COLO829 (cell line): Measurements from ENCODE around the gene PHACTR3.

Source experiments
- DNase-seq: peaks from one replicate; pipeline ENCODE4 v3.0.0; 2012; ENCODE audit warnings: low spot score

The PHACTR3 gene

DNA sequence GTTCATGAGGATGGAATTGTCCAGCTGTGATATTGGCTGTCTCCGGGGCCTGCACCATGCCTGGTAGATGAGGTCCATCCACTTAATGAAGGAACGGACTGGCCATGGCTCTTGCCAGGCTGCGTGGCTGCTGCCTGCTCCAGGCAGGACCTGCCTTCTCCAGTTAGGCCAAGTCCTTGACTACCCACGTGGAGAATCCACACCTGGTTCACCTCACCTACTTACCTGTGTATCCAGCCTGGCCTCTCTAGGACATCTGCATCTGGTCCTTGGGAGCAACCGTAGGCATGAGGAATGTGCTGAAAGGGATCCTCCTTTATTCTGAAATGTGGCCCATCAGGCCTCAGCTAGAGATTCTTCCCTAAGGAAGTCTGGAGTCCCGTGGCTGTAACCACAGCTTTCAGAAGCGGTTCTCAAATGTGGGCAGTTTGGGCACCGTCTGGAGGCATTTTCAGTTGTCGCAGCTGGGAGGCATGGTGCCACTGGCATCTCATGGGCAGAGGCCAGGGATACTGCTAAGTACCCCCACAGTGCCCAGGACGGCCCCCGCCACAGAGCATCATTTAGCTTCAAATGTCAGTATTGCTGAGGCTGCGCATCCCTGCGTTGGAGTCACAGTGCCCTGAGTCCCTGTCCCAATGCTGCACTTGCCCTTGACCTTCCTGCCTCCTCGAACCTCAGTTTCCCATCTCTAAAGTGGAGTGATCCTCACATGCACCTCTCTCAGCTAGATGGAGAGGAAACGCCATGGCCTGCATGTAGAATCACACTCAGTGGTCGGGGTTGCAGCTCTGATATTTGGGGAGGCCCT lies 67.5 kb downstream of the PHACTR3 start:
- DNase-seq, result no peak

GRCh38 chr20:59672576-59672975 lies 68.2 kb downstream of the PHACTR3 start:
- no peak for DNase-seq

- DNase-seq, result no peak
Measured at GRCh38 chr20:59673288-59673997, 69.1 kb downstream of the PHACTR3 start.

GRCh38 chr20:59673998-59674445 lies 69.7 kb downstream of the PHACTR3 start:
- DNase-seq, result no peak

DNA sequence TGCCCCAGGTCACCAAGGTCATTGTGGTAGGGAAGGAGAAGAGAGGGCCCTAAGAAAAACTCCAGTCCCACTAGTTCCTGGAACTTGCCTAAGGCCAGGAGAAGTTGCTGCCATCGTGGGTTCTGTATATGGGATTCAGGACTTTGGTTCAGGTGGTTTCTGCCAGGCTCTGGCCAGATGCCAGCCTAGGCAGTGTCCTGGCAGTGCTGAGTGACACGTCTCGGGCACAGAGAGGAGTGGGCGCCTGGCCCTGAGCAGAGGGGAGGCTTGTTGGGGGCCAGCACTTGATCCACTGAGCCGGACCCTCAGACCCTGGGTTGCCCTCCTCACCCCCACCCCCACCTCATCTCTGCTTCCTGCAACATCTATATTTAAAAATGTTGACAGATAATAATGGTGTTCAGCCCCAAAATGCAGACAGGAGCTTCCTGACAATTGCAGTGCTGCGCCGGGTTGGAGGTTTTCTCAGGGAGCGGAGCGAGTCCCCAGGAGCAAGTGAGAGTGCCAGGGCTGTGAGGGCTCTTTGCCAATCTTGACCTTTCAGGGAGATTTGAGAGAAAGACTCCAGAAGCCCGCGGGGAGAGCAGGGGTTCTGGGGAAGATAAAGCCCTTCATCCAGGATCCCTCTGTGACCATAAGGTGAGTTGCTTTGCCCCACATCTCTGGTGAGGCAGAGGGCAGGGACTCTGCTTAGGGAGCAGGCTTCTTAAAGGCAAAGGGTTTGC lies 71.9 kb downstream of the PHACTR3 start:
- no peak for DNase-seq

GRCh38 chr20:59676851-59677182 lies 72.5 kb downstream of the PHACTR3 start:
- no peak for DNase-seq

- DNase-seq, result no peak
Measured at GRCh38 chr20:59677586-59677985, 73.2 kb downstream of the PHACTR3 start.

- no peak for DNase-seq
Measured at GRCh38 chr20:59678288-59678687, 73.9 kb downstream of the PHACTR3 start.

- no peak for DNase-seq
Measured at GRCh38 chr20:59678951-59679350, 74.6 kb downstream of the PHACTR3 start.

DNA sequence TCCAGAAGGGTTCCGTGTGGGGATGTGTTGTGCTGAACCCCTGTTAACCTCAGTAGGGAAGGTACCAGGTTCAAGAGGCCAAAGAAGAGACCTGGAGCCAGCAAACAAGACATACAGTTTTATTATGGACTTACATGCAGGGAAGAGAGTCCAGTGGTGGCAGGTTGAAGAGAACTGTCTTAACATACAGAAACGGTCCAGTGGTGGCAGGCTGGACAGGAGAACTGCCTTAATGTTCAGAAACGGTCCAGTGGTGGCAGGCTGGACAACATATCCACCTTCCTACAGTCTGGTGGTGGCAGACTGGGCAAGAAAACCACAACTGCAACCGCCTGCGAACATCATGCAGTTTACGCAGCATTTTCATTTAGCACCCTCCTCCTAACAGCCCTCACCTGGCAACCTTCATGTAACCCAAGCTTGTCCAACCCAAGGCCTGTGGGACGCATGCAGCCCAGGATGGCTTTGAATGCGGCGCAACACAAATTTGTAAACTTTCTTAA lies 75.9 kb downstream of the PHACTR3 start:
- no peak for DNase-seq

DNA sequence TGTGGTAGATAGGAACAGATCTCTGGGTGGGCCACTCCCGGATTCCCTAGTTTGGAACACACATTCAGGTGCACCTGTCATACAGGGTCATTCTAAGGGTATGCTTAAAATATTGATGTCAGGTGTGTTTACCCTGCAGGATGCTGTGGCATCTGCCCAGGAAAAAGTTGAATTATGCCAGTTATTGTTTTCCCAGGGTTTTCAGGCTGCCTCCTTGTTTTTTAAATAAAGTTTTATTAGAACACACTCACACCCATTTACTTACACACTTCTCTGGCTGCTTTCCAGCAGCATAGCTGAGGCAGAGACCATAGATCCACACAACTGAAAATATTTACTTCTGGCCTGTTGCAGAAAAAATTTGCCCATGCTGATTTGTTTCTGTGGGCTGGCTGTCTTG lies 76.5 kb downstream of the PHACTR3 start:
- DNase-seq, result no peak

GRCh38 chr20:59682603-59683002 lies 78.3 kb downstream of the PHACTR3 start:
- DNase-seq, result no peak

GRCh38 chr20:59683181-59683580 lies 78.8 kb downstream of the PHACTR3 start:
- DNase-seq, result no peak

GRCh38 chr20:59684685-59685242 lies 80.4 kb downstream of the PHACTR3 start:
- no peak for DNase-seq

DNA sequence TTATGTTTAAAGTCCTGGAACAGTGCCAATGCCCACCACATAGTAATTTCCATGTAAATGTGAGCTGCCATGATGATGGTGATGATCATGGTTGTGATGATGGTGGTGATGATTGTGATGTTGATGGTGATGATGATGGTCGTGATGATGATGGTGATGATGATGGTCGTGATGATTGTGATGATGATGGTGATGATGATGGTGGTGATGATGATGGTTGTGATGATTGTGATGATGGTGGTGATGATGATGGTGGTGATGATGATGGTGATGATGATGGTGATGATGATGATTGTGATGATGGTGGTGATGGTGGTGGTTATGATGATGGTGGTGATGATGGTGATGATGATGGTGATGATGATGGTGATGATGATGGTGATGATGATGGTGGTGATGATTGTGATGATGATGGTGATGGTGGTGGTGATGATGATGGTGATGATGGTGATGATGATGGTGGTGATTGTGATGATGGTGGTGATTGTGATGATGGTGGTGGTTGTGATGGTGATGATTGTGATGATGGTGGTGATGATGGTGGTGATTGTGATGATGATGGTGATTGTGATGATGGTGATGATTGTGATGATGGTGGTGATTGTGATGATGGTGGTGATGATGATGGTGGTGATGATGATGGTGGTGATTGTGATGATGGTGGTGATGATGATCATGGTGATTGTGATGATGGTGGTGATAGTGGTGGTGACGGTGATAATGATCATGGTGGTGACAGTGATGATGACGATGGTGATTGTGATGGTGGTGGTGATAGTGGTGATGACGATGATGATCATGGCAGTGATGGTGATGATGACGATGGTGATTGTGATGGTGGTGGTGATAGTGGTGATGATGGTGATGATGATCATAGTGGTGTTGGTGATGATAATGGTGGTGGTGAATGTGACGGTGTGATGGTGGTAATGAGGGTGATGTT lies 82.3 kb downstream of the PHACTR3 start:
- no peak for DNase-seq

- DNase-seq, result no peak
Measured at GRCh38 chr20:59688356-59688755, 84.0 kb downstream of the PHACTR3 start.

DNA sequence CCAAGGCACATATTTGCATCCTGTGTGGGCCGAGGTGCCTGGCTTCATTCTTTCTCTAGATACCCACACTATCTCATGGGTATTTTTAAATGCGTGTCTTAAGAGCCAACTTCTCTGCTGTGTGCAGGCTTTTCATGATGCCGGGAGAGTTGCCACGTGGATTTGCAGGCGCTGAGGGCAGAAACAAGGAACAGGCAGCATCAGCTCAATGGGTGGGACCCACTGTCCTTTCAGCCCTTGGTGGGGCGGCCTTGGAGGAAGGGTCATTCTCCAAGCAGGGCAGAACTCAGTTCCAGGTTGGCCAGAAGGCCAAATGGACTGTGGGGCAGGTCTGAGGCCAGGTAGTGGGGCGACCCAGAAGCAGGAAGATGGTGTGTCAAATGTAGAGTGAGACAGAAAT lies 84.7 kb downstream of the PHACTR3 start:
- no peak for DNase-seq

- no peak for DNase-seq
Measured at GRCh38 chr20:59690101-59690500, 85.8 kb downstream of the PHACTR3 start.

DNA sequence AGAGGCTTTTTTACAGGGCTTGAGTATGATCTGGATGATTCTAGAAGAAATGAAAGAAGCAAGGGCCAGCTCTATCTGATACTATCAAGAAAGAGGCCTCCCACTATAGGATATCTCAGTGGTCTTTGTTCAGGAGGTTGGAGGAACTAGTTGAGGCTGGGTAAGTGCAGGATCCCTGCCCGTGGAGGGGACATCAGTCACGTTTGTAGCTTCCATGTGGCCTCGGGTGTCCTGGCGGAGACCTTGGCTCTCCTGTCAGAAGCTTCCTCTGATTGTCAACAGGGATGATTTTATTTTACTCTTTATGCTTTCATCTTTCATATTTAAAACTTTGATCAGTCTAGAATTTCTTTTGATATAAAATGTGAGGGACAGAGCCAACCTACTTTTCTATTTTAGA lies 86.6 kb downstream of the PHACTR3 start:
- no peak for DNase-seq

DNA sequence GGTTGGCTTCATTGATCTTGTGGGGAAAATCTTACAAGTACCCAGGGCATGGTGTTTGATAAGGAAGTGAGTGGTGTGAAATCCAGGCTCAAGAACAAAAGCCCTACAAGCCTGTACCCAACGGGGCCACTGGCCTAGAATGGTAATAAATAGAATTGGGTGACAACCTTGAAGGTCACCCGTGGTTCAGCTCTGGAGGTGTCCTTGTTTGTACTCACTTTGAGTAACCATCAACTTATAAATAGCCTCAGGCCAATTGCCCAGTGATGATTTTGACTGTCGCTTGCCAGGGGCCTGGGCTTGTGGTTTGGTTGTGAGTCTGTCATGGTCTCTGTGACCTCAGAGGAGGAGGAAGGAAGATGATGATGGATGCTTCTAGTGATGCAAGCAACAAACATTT lies 87.8 kb downstream of the PHACTR3 start:
- no peak for DNase-seq

- DNase-seq, result no peak
Measured at GRCh38 chr20:59693587-59693986, 89.2 kb downstream of the PHACTR3 start.
